Nephron (organoid): ENCODE results near the gene CDH24.
A peak's percentile ranks its signal among the peaks of the same experiment; 100 is the strongest.

ENCODE experiments used
- H3K27ac Mint-ChIP-seq, 3 experiments: 2 replicates each; pipeline ENCODE4 v1.8.0; 2020; ENCODE audit warnings: mixed read lengths in 3 of 3, mild to moderate bottlenecking in 2 of 3, moderate library complexity in 1 of 3
- H3K27me3 Mint-ChIP-seq: 2 replicates; pipeline ENCODE4 v1.8.0; 2021; ENCODE audit warnings: low read depth, mild to moderate bottlenecking, moderate library complexity, mixed read lengths
- H3K36me3 Mint-ChIP-seq: 2 replicates; pipeline ENCODE4 v1.8.0; 2020; ENCODE audit warnings: low read depth, mixed read lengths
- H3K4me1 Mint-ChIP-seq: 2 replicates; pipeline ENCODE4 v1.8.0; 2020; ENCODE audit warnings: mixed read lengths
- H3K4me3 Mint-ChIP-seq, 3 experiments: 2 replicates each; pipeline ENCODE4 v1.8.0; 2020; ENCODE audit warnings: mild to moderate bottlenecking in 3 of 3, mixed read lengths in 3 of 3, moderate library complexity in 2 of 3
- H3K9me3 Mint-ChIP-seq: 2 replicates; pipeline ENCODE4 v1.8.0; 2020; ENCODE audit warnings: mixed read lengths
- CTCF ChIP-seq, 3 experiments: fragments of 200-600 bp; sonication (generic); IDR thresholded peaks; one replicate each; pipeline ENCODE4 v1.5.0; 2021; ENCODE audit warnings: antibody characterized with exemption in 3 of 3; ENCODE audit not compliant: unreplicated experiment in 3 of 3

Gene CDH24

GRCh38 chr14:23056956-23057756, at the start of gene CDH24:
Gene CDH24 (minus strand): TSS chr14:23057520. CDS start chr14:23055733, 1,787 bp downstream.
- no peaks in the 10 kb centered on the region for H3K27me3 Mint-ChIP-seq
- no peaks in the 10 kb centered on the region for H3K9me3 Mint-ChIP-seq
- peaks cover 25% of the 10 kb centered on the region for H3K4me1 Mint-ChIP-seq
- peak within 1 kb of the TSS; percentile 51 to 85 (median 75) for H3K27ac Mint-ChIP-seq
- H3K36me3 Mint-ChIP-seq: peaks cover 38% of the 10 kb centered on the region
- peak within 1 kb of the TSS; percentile 90 to 92 (median 92) for H3K4me3 Mint-ChIP-seq
- TF ChIP-seq CTCF (IDR thresholded peaks at IDR 0.05; ENCODE audit: unreplicated experiment in 3 of 3): no peak

GRCh38 chr14:23106747-23107045, 49.4 kb upstream of the CDH24 start:
- Mint-ChIP-seq H3K36me3 (no peaks in the 10 kb centered on the region), H3K27me3 (peaks cover 14% of the 10 kb centered on the region), H3K4me1 (peaks cover 17% of the 10 kb centered on the region), H3K9me3 (no peaks in the 10 kb centered on the region), H3K4me3 (no peak overlapping the region), H3K27ac (no peak overlapping the region)
- TF ChIP-seq CTCF (IDR thresholded peaks at IDR 0.05; ENCODE audit: unreplicated experiment in 3 of 3): no peak

- H3K27ac Mint-ChIP-seq: no peak overlapping the region
- no peak overlapping the region for H3K4me3 Mint-ChIP-seq
- peaks cover 16% of the 10 kb centered on the region for H3K27me3 Mint-ChIP-seq
- no peak for TF ChIP-seq CTCF (IDR thresholded peaks at IDR 0.05; ENCODE audit: unreplicated experiment in 3 of 3)
- H3K4me1 Mint-ChIP-seq: peaks cover 17% of the 10 kb centered on the region
- no peaks in the 10 kb centered on the region for H3K36me3 Mint-ChIP-seq
- H3K9me3 Mint-ChIP-seq: no peaks in the 10 kb centered on the region
Observed at GRCh38 chr14:23105348-23105824, 48.1 kb upstream of the CDH24 start.

GRCh38 chr14:23104591-23105347, 47.4 kb upstream of the CDH24 start, which contains the start of gene CIROP:
Gene CIROP (minus strand): TSS chr14:23104989. CDS start chr14:23104920, 69 bp downstream.
- Mint-ChIP-seq H3K9me3 (no peaks in the 10 kb centered on the region), H3K4me3 (peak within 1 kb of the TSS in 1 of 3 experiments; percentile 2), H3K27me3 (peaks cover 16% of the 10 kb centered on the region), H3K36me3 (no peaks in the 10 kb centered on the region), H3K27ac (peak within 1 kb of the TSS in 2 of 3 experiments; percentile 23 to 45), H3K4me1 (peaks cover 17% of the 10 kb centered on the region)
- no peak for TF ChIP-seq CTCF (IDR thresholded peaks at IDR 0.05; ENCODE audit: unreplicated experiment in 3 of 3)

- TF ChIP-seq CTCF (IDR thresholded peaks at IDR 0.05; ENCODE audit: unreplicated experiment in 3 of 3): no peak
- Mint-ChIP-seq H3K4me1 (peaks cover 17% of the 10 kb centered on the region), H3K36me3 (peaks cover 2% of the 10 kb centered on the region), H3K9me3 (no peaks in the 10 kb centered on the region), H3K27ac (no peak overlapping the region), H3K4me3 (no peak overlapping the region), H3K27me3 (peaks cover 16% of the 10 kb centered on the region)
Observed at GRCh38 chr14:23104070-23104590, 46.8 kb upstream of the CDH24 start.
